Cardiac muscle cell (in vitro differentiated cells and primary cell): ENCODE results near the gene UGT1A8. TPM values are rescaled to one million over a fixed set of nuclear protein-coding genes. Genes with fewer than 3 reads are reported as not detected.

Source experiments
- DNase-seq, 2 donors: peaks; one replicate each; pipeline versions ENCODE4 v3.0.0 to v3.0.0-alpha.2; 2010 to 2017; ENCODE audit warnings: low read depth in 1 of 2, low spot score in 1 of 2
- H3K27ac ChIP-seq: fragments of 200-600 bp; sonication (generic); 2 replicates; pipeline ENCODE4 v1.5.1; 2016
- H3K27me3 ChIP-seq: fragments of 200-600 bp; sonication (generic); 2 replicates; pipeline ENCODE4 v1.6.0; 2016; ENCODE audit warnings: control low read depth
- H3K36me3 ChIP-seq: fragments of 200-600 bp; sonication (generic); 2 replicates; pipeline ENCODE4 v1.5.1; 2016; ENCODE audit warnings: control low read depth
- H3K4me1 ChIP-seq: fragments of 200-600 bp; sonication (generic); 2 replicates; pipeline ENCODE4 v1.8.1; 2017; ENCODE audit warnings: low read depth, mild to moderate bottlenecking, mixed run types
- H3K4me3 ChIP-seq: fragments of 200-600 bp; sonication (generic); 2 replicates; pipeline ENCODE4 v1.5.1; 2016; ENCODE audit warnings: mild to moderate bottlenecking
- H3K9me3 ChIP-seq: fragments of 200-600 bp; sonication (generic); 2 replicates; pipeline ENCODE4 v1.5.1; 2017; ENCODE audit warnings: low read depth, mild to moderate bottlenecking, control low read depth
- polyA plus RNA-seq: library from polyadenylated mRNA; unstranded; fragments of >200 nt; fragmentation: Nextera tagmentation; extraction: Ambion mirVana; gene quantifications from 2 replicates; pipeline ENCODE4 v1.2.1, GENCODE V29; 2016
- total RNA-seq: library from RNA; depleted of rRNA; stranded (reverse); fragments of >200 nt; gene quantifications from 2 replicates; pipeline ENCODE4 v1.2.3, GENCODE V29; 2016
- TF ChIP-seq, protein P1 (sequence below): IDR thresholded peaks from 2 replicates; pipeline ENCODE4 v1.5.1; 2012; ENCODE audit warnings: low read depth, mild to moderate bottlenecking, low read length

The UGT1A8 gene
- total and polyA plus RNA-seq, 2 experiments from 2014 or later, result not detected

GRCh38 chr2:233761040-233761769 lies 143.8 kb downstream of the UGT1A8 start:
- Histone ChIP-seq H3K4me3 (no peak overlapping the region), H3K27ac (no peak overlapping the region), H3K36me3 (no peaks in the 10 kb centered on the region), H3K9me3 (no peaks in the 10 kb centered on the region), H3K27me3 (no peaks in the 10 kb centered on the region), H3K4me1 (no peaks in the 10 kb centered on the region)
- TF ChIP-seq, protein P1, sequence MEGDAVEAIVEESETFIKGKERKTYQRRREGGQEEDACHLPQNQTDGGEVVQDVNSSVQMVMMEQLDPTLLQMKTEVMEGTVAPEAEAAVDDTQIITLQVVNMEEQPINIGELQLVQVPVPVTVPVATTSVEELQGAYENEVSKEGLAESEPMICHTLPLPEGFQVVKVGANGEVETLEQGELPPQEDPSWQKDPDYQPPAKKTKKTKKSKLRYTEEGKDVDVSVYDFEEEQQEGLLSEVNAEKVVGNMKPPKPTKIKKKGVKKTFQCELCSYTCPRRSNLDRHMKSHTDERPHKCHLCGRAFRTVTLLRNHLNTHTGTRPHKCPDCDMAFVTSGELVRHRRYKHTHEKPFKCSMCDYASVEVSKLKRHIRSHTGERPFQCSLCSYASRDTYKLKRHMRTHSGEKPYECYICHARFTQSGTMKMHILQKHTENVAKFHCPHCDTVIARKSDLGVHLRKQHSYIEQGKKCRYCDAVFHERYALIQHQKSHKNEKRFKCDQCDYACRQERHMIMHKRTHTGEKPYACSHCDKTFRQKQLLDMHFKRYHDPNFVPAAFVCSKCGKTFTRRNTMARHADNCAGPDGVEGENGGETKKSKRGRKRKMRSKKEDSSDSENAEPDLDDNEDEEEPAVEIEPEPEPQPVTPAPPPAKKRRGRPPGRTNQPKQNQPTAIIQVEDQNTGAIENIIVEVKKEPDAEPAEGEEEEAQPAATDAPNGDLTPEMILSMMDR, result no peak
- peak in 1 of 2 donors; percentile 40 for DNase-seq

- Histone ChIP-seq H3K4me1 (no peaks in the 10 kb centered on the region), H3K27ac (no peak overlapping the region), H3K9me3 (no peaks in the 10 kb centered on the region), H3K4me3 (no peak overlapping the region), H3K36me3 (no peaks in the 10 kb centered on the region), H3K27me3 (no peaks in the 10 kb centered on the region)
- DNase-seq, result peak in 1 of 2 donors; percentile 81
- TF ChIP-seq, protein P1, result no peak
Measured at GRCh38 chr2:233764264-233764663, 146.8 kb downstream of the UGT1A8 start.

GRCh38 chr2:233764761-233765160 lies 147.3 kb downstream of the UGT1A8 start:
- peak in 1 of 2 donors; percentile 20 for DNase-seq
- Histone ChIP-seq H3K4me3 (no peak overlapping the region), H3K27ac (no peak overlapping the region), H3K9me3 (no peaks in the 10 kb centered on the region), H3K27me3 (no peaks in the 10 kb centered on the region), H3K36me3 (no peaks in the 10 kb centered on the region), H3K4me1 (no peaks in the 10 kb centered on the region)
- TF ChIP-seq, protein P1, result no peak

- no peak for DNase-seq
- H3K27ac ChIP-seq, result no peak overlapping the region
Measured at GRCh38 chr2:233766416-233766815, 149.0 kb downstream of the UGT1A8 start.

DNA sequence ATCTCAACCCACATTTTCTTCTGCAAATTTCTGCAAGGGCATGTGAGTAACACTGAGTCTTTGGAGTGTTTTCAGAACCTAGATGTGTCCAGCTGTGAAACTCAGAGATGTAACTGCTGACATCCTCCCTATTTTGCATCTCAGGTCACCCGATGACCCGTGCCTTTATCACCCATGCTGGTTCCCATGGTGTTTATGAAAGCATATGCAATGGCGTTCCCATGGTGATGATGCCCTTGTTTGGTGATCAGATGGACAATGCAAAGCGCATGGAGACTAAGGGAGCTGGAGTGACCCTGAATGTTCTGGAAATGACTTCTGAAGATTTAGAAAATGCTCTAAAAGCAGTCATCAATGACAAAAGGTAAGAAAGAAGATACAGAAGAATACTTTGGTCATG lies 150.6 kb downstream of the UGT1A8 start:
- TF ChIP-seq, protein P1, result no peak
- no peak overlapping the region for H3K4me3 ChIP-seq
- no peaks in the 10 kb centered on the region for H3K27me3 ChIP-seq
- no peak overlapping the region for H3K27ac ChIP-seq
- no peaks in the 10 kb centered on the region for H3K36me3 ChIP-seq
- H3K4me1 ChIP-seq, result no peaks in the 10 kb centered on the region
- no peaks in the 10 kb centered on the region for H3K9me3 ChIP-seq
- no peak for DNase-seq

More at GRCh38 chr2:233766416-233766815, 149.0 kb downstream of the UGT1A8 start:
- TF ChIP-seq, protein P1, result no peak
- H3K4me1 ChIP-seq, result no peaks in the 10 kb centered on the region
- H3K36me3 ChIP-seq, result no peaks in the 10 kb centered on the region
- no peak overlapping the region for H3K4me3 ChIP-seq
- no peaks in the 10 kb centered on the region for H3K27me3 ChIP-seq
- H3K9me3 ChIP-seq, result no peaks in the 10 kb centered on the region
